H1 (cell line): ENCODE results near the gene TGFBI. TPM values are rescaled to one million over a fixed set of nuclear protein-coding genes. Genes with fewer than 3 reads are reported as not detected.

Source experiments
- CHD7 ChIP-seq: fragments of 300-600 bp; sonication (generic); IDR thresholded peaks from 2 replicates; pipeline ENCODE4 v1.7.1; 2012; ENCODE audit warnings: low read length, moderate library complexity, mild to moderate bottlenecking, inconsistent platforms; ENCODE audit not compliant: insufficient replicate concordance
- EP300 ChIP-seq, 2 experiments: IDR thresholded peaks; 1 replicate in 1 of 2; 2 replicates in 1 of 2; pipeline ENCODE4 v1.6.1; 2011 to 2012; ENCODE audit warnings: low read depth in 2 of 2, low read length in 2 of 2, mild to moderate bottlenecking in 2 of 2, borderline replicate concordance in 1 of 2, inconsistent platforms in 1 of 2, moderate library complexity in 1 of 2
- NRF1 ChIP-seq: IDR thresholded peaks from 2 replicates; pipeline ENCODE4 v1.6.1; 2011; ENCODE audit warnings: mild to moderate bottlenecking, low read depth, low read length, improper control_type of control experiment
- RNF2 ChIP-seq: fragments of 200-900, 300-1000 bp; sonication (generic); IDR thresholded peaks from 2 replicates; pipeline ENCODE4 v1.7.1; 2016; ENCODE audit warnings: borderline replicate concordance, low read depth, mild to moderate bottlenecking, antibody characterized with exemption, low read length; ENCODE audit not compliant: poor library complexity, severe bottlenecking; ENCODE audit errors: missing control alignments
- TAF1 ChIP-seq: IDR thresholded peaks from 2 replicates; pipeline ENCODE4 v1.6.1; 2011; ENCODE audit warnings: mild to moderate bottlenecking, low read depth, low read length
- TEAD4 ChIP-seq: IDR thresholded peaks from 2 replicates; pipeline ENCODE4 v1.6.1; 2012; ENCODE audit warnings: low read depth, low read length, inconsistent platforms, mixed read lengths
- polyA plus RNA-seq, 7 experiments: library from polyadenylated mRNA; depleted of rRNA in 3 of 7; stranded (reverse) in 5 of 7; unstranded in 2 of 7; fragments of >200 nt in 5 of 7; fragments of 200-250 nt in 2 of 7; gene quantifications; 1 replicate in 5 of 7; 2 replicates in 1 of 7; 4 replicates in 1 of 7; pipeline versions ENCODE4 v1.2.1 to v1.2.3, GENCODE V29; 2011 to 2013; ENCODE audit warnings: missing spikeins in 2 of 7, mixed read lengths in 2 of 7
- total RNA-seq: library from RNA; stranded (reverse); fragmentation: NEBNext Ultra II Directional; extraction: Animal tissue kit (Norgen Biotek cat#: 25700); gene quantifications from 2 replicates; pipeline ENCODE4 v1.2.1, GENCODE V29; 2021
- TF ChIP-seq, protein P1 (sequence below), 3 experiments: IDR thresholded peaks; 1 replicate in 2 of 3; 2 replicates in 1 of 3; pipeline versions ENCODE4 v1.5.1 to v1.6.1; 2011; ENCODE audit warnings: low read length in 3 of 3, mild to moderate bottlenecking in 3 of 3, inconsistent platforms in 2 of 3, low read depth in 1 of 3, moderate library complexity in 1 of 3; ENCODE audit not compliant: insufficient read depth in 1 of 3; ENCODE audit errors: control extremely low read depth in 1 of 3

TGFBI gene
- total and polyA plus RNA-seq, 2 of the 8 experiments (the other 6 are each of a cell fraction or from before 2014, with no cell fraction given), result 6.0 to 8.5 TPM

- TF ChIP-seq CHD7 (no peak), TEAD4 (no peak), RNF2 (no peak), EP300 (IDR thresholded peaks at IDR 0.05; ENCODE audit: borderline replicate concordance in 1 of 2, low read depth in 2 of 2, low read length in 2 of 2) (no peak), TAF1 (no peak), NRF1 (no peak)
- TF ChIP-seq, protein P1, sequence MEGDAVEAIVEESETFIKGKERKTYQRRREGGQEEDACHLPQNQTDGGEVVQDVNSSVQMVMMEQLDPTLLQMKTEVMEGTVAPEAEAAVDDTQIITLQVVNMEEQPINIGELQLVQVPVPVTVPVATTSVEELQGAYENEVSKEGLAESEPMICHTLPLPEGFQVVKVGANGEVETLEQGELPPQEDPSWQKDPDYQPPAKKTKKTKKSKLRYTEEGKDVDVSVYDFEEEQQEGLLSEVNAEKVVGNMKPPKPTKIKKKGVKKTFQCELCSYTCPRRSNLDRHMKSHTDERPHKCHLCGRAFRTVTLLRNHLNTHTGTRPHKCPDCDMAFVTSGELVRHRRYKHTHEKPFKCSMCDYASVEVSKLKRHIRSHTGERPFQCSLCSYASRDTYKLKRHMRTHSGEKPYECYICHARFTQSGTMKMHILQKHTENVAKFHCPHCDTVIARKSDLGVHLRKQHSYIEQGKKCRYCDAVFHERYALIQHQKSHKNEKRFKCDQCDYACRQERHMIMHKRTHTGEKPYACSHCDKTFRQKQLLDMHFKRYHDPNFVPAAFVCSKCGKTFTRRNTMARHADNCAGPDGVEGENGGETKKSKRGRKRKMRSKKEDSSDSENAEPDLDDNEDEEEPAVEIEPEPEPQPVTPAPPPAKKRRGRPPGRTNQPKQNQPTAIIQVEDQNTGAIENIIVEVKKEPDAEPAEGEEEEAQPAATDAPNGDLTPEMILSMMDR (IDR thresholded peaks at IDR 0.05; ENCODE audit: control extremely low read depth in 1 of 3, insufficient read depth in 1 of 3, low read depth in 1 of 3, low read length in 3 of 3), result no peak
These were observed 17.3 kb upstream of the TGFBI start (continued) for GRCh38 chr5:136011414-136012001.
